OCI-M1 (cell line): ENCODE results near the gene TRIM8.
A peak's percentile ranks its signal among the peaks of the same experiment; 100 is the strongest.

Experiments used
- DNase-seq: peaks from one replicate; lab custom pipeline; 2025; lab: John Stamatoyannopoulos, UW

Gene TRIM8

GRCh38 chr10:102644066-102644645 is at the start of gene TRIM8:
TRIM8 (plus strand) TSS chr10:102644479; CDS start chr10:102644618, 139 bp downstream.
- DNase-seq: peak; percentile 85

GRCh38 chr10:102595293-102595692 is 49.0 kb upstream of the TRIM8 start:
- no peak for DNase-seq

GRCh38 chr10:102595897-102596296 is 48.4 kb upstream of the TRIM8 start:
- no peak for DNase-seq

GRCh38 chr10:102596506-102596971 is 47.7 kb upstream of the TRIM8 start:
- peak; percentile 74 for DNase-seq

GRCh38 chr10:102597131-102597991 is 46.9 kb upstream of the TRIM8 start:
- no peak for DNase-seq

- DNase-seq: no peak
These were observed 46.0 kb upstream of the TRIM8 start for GRCh38 chr10:102598243-102598642.

GRCh38 chr10:102599565-102600327 is 44.5 kb upstream of the TRIM8 start:
- DNase-seq: peak; percentile 77

- DNase-seq: no peak
These were observed 43.5 kb upstream of the TRIM8 start for GRCh38 chr10:102600816-102601215.

- DNase-seq: no peak
These were observed 42.6 kb upstream of the TRIM8 start for GRCh38 chr10:102601639-102602038.

GRCh38 chr10:102602272-102603045 is 41.8 kb upstream of the TRIM8 start:
- DNase-seq: no peak

- no peak for DNase-seq
These were observed 40.3 kb upstream of the TRIM8 start for GRCh38 chr10:102603946-102604345.

GRCh38 chr10:102604439-102604841 is 39.8 kb upstream of the TRIM8 start:
- DNase-seq: no peak

- no peak for DNase-seq
These were observed 38.6 kb upstream of the TRIM8 start for GRCh38 chr10:102605712-102606111.

- no peak for DNase-seq
These were observed 35.8 kb upstream of the TRIM8 start for GRCh38 chr10:102608487-102608886.

GRCh38 chr10:102610441-102610887 is 33.8 kb upstream of the TRIM8 start:
- DNase-seq: no peak

GRCh38 chr10:102611514-102612087 is 32.7 kb upstream of the TRIM8 start:
- no peak for DNase-seq

GRCh38 chr10:102612964-102613275 is 31.4 kb upstream of the TRIM8 start:
- DNase-seq: no peak

- DNase-seq: no peak
These were observed 31.0 kb upstream of the TRIM8 start for GRCh38 chr10:102613286-102613685.

- no peak for DNase-seq
These were observed 30.5 kb upstream of the TRIM8 start for GRCh38 chr10:102613785-102614184.

GRCh38 chr10:102614888-102615287 is 29.4 kb upstream of the TRIM8 start:
- no peak for DNase-seq

GRCh38 chr10:102615361-102615760 is 28.9 kb upstream of the TRIM8 start:
- DNase-seq: peak; percentile 29
